Loucy (cell line): ENCODE results near the gene TAS2R40.

Experiments
- H2AFZ ChIP-seq: fragments of 200-600 bp; sonication (generic); 2 replicates; pipeline ENCODE4 v1.6.0; 2016; ENCODE audit warnings: antibody characterized with exemption, mild to moderate bottlenecking, low read length, moderate library complexity
- H3F3A ChIP-seq: fragments of 200-600 bp; 2 replicates; pipeline ENCODE4 v1.6.0; 2016; ENCODE audit warnings: antibody characterized with exemption, low read depth, mild to moderate bottlenecking
- H3K27me3 ChIP-seq: fragments of 200-600 bp; sonication (generic); 2 replicates; pipeline ENCODE4 v1.6.1; 2014; ENCODE audit warnings: low read length, mild to moderate bottlenecking; ENCODE audit not compliant: insufficient read depth, poor library complexity, severe bottlenecking
- H3K36me3 ChIP-seq: fragments of 200-600 bp; sonication (generic); 2 replicates; pipeline ENCODE4 v1.6.1; 2016; ENCODE audit warnings: low read length; ENCODE audit not compliant: insufficient read depth
- H3K4me1 ChIP-seq: fragments of 200-600 bp; sonication (generic); 2 replicates; pipeline ENCODE4 v1.5.1; 2014; ENCODE audit warnings: low read length, mild to moderate bottlenecking; ENCODE audit not compliant: insufficient read depth, poor library complexity, severe bottlenecking
- H3K4me2 ChIP-seq: fragments of 200-600 bp; sonication (generic); 2 replicates; pipeline ENCODE4 v1.6.0; 2014; ENCODE audit warnings: antibody characterized with exemption, low read length, low read depth, mild to moderate bottlenecking; ENCODE audit not compliant: poor library complexity, severe bottlenecking
- H3K4me3 ChIP-seq: fragments of 200-600 bp; sonication (generic); 2 replicates; pipeline ENCODE4 v1.5.1; 2014; ENCODE audit warnings: low read length, mild to moderate bottlenecking, mixed read lengths; ENCODE audit not compliant: poor library complexity, severe bottlenecking
- H3K79me2 ChIP-seq: fragments of 200-600 bp; sonication (generic); 2 replicates; pipeline ENCODE4 v1.6.1; 2014; ENCODE audit warnings: low read length; ENCODE audit not compliant: insufficient read depth
- H3K9ac ChIP-seq: fragments of 200-600 bp; sonication (generic); 2 replicates; pipeline ENCODE4 v1.6.0; 2014; ENCODE audit warnings: mild to moderate bottlenecking, low read depth, low read length, moderate library complexity; ENCODE audit not compliant: poor library complexity, severe bottlenecking
- H3K9me2 ChIP-seq: fragments of 200-600 bp; sonication (generic); replicated peaks from 2 replicates; pipeline ENCODE4 v1.6.1; 2016; ENCODE audit warnings: low read depth, low read length, mixed read lengths
- H3K9me3 ChIP-seq: fragments of 200-600 bp; sonication (generic); 2 replicates; pipeline ENCODE4 v1.6.1; 2014; ENCODE audit warnings: mild to moderate bottlenecking, antibody characterized with exemption, low read length, low read depth; ENCODE audit not compliant: insufficient read depth
- H4K20me1 ChIP-seq: fragments of 200-600 bp; sonication (generic); 2 replicates; pipeline ENCODE4 v1.6.0; 2014; ENCODE audit warnings: antibody characterized with exemption, low read length, mild to moderate bottlenecking; ENCODE audit not compliant: insufficient read depth, poor library complexity, severe bottlenecking
- EZH2phosphoT487 ChIP-seq: fragments of 200-600 bp; IDR thresholded peaks from 2 replicates; pipeline ENCODE4 v1.6.1; 2018; ENCODE audit warnings: antibody characterized with exemption, mild to moderate bottlenecking, moderate library complexity, borderline replicate concordance
- TF ChIP-seq, protein P1 (sequence below): fragments of 200-600 bp; sonication (generic); conservative IDR thresholded peaks from 2 replicates; pipeline ENCODE4 v1.5.1; 2014; ENCODE audit warnings: mild to moderate bottlenecking, antibody characterized with exemption, low read length

The TAS2R40 gene

DNA sequence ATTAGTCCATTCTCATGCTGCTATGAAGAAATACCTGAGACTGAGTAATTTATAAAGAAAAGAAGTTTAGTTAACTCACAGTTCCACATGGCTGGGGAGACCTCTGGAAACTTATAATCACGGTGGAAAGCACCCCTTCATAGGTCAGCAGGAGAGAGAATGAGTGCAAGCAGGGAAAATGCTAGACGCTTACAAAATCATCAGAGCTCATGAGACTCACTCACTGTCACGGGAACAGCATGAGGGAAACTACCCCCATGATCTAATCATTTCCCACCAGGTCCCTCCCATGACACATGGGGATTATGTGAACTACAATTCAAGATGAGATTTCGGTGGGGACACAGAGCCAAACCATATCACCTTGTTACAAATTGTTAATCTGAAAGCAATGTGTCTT, 22.8 kb upstream of the TAS2R40 start:
- TF ChIP-seq EZH2phosphoT487 = no peak
- TF ChIP-seq, protein P1, sequence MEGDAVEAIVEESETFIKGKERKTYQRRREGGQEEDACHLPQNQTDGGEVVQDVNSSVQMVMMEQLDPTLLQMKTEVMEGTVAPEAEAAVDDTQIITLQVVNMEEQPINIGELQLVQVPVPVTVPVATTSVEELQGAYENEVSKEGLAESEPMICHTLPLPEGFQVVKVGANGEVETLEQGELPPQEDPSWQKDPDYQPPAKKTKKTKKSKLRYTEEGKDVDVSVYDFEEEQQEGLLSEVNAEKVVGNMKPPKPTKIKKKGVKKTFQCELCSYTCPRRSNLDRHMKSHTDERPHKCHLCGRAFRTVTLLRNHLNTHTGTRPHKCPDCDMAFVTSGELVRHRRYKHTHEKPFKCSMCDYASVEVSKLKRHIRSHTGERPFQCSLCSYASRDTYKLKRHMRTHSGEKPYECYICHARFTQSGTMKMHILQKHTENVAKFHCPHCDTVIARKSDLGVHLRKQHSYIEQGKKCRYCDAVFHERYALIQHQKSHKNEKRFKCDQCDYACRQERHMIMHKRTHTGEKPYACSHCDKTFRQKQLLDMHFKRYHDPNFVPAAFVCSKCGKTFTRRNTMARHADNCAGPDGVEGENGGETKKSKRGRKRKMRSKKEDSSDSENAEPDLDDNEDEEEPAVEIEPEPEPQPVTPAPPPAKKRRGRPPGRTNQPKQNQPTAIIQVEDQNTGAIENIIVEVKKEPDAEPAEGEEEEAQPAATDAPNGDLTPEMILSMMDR = no peak
- Histone ChIP-seq H3K4me3 (no peak overlapping the region), H3K4me1 (no peaks in the 10 kb centered on the region), H3K79me2 (no peaks in the 10 kb centered on the region), H3K9me2 (no peaks in the 10 kb centered on the region), H2AFZ (no peak overlapping the region), H3K9ac (no peak overlapping the region), H3K36me3 (no peaks in the 10 kb centered on the region), H4K20me1 (no peaks in the 10 kb centered on the region), H3K4me2 (no peak overlapping the region), H3K9me3 (0 out of 2 replicates have a peak, but pooled peaks cover 5% of the 10 kb centered on the region), H3K27me3 (no peaks in the 10 kb centered on the region), H3F3A (no peaks in the 10 kb centered on the region)

DNA sequence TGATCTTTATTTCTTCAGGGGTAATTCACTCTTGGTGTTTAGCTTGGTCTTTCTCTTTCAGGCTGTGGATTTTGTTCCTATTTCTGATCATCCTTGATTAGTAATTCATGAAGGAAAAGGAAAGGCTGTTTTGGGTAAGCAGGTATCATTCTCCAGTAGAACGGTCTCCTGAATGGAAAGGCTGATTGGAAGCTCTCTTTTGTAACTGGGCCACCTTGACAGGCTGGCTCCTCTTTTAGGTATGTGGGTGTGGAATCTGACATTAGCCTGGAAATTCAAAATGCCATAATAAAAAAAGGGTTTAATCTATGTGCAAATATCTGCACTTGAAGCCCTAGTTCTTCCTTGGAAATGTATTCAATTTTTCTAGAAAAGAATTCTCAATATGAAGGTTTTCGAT, 19.7 kb upstream of the TAS2R40 start:
- H3K9me3 ChIP-seq = 0 out of 2 replicates have a peak, but pooled peaks cover 5% of the 10 kb centered on the region
- H3K36me3 ChIP-seq = no peaks in the 10 kb centered on the region
- H3K27me3 ChIP-seq = no peaks in the 10 kb centered on the region
- no peaks in the 10 kb centered on the region for H3K9me2 ChIP-seq
- no peaks in the 10 kb centered on the region for H4K20me1 ChIP-seq
- no peak overlapping the region for H3K4me2 ChIP-seq
- H3K9ac ChIP-seq = no peak overlapping the region
- no peak overlapping the region for H2AFZ ChIP-seq
- H3K4me1 ChIP-seq = peaks cover 20% of the 10 kb centered on the region
- no peak for TF ChIP-seq EZH2phosphoT487
- TF ChIP-seq, protein P1 = no peak
- H3K4me3 ChIP-seq = no peak overlapping the region
- no peaks in the 10 kb centered on the region for H3K79me2 ChIP-seq
- H3F3A ChIP-seq = no peaks in the 10 kb centered on the region

DNA sequence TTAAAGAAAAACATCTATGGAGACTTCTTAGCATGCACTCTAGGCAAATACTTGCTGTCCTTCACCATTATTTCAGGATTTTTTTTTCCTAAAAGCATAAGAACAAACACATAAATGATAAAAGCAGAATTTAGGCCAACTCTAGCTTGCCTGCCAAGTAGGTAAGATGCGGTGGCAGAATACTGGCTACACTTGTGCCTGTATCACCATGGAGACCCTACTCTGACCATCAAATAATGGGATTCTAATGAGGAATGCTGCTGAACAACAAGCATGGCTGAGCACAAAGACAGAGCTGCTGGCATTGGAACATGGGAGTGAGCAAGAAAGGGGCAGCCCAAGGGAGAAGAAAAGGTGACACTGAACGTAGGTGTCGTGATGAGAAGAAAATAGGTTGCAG, 18.5 kb upstream of the TAS2R40 start:
- H3K9ac ChIP-seq = no peak overlapping the region
- TF ChIP-seq, protein P1 = no peak
- no peak for TF ChIP-seq EZH2phosphoT487
- no peaks in the 10 kb centered on the region for H4K20me1 ChIP-seq
- no peak overlapping the region for H2AFZ ChIP-seq
- 0 out of 2 replicates have a peak, but pooled peaks cover 2% of the 10 kb centered on the region for H3K9me3 ChIP-seq
- no peaks in the 10 kb centered on the region for H3K36me3 ChIP-seq
- no peaks in the 10 kb centered on the region for H3K9me2 ChIP-seq
- H3K4me1 ChIP-seq = peaks cover 20% of the 10 kb centered on the region
- H3K79me2 ChIP-seq = no peaks in the 10 kb centered on the region
- H3K27me3 ChIP-seq = no peaks in the 10 kb centered on the region
- no peak overlapping the region for H3K4me3 ChIP-seq
- no peak overlapping the region for H3K4me2 ChIP-seq
- H3F3A ChIP-seq = no peaks in the 10 kb centered on the region
